Lower lobe of right lung (tissue), 2 donors: Measurements from ENCODE around the gene LDHAL6B. TPM values are rescaled to one million over a fixed set of nuclear protein-coding genes. Genes with fewer than 3 reads are reported as not detected.

ENCODE experiments used
- ATAC-seq, 2 donors: fragments of 200-7000 bp; cut with Tn5 transposase; one replicate each; pipeline ENCODE4 v1.9.1; 2020 to 2022; ENCODE audit warnings: mild to moderate bottlenecking in 2 of 2, moderate library complexity in 2 of 2
- DNase-seq: peaks from one replicate; pipeline ENCODE4 v3.0.0-alpha.2; 2020
- H3K27ac ChIP-seq: fragments of 200-600 bp; one replicate; pipeline ENCODE4 v1.8.0; 2022
- H3K27me3 ChIP-seq: fragments of 200-600 bp; one replicate; pipeline ENCODE4 v1.8.0; 2022; ENCODE audit warnings: low read depth
- H3K36me3 ChIP-seq: fragments of 200-600 bp; one replicate; pipeline ENCODE4 v1.8.0; 2022; ENCODE audit warnings: mild to moderate bottlenecking
- H3K4me1 ChIP-seq: fragments of 200-600 bp; one replicate; pipeline ENCODE4 v1.8.0; 2022
- H3K4me3 ChIP-seq: fragments of 200-600 bp; one replicate; pipeline ENCODE4 v1.8.0; 2022; ENCODE audit warnings: mild to moderate bottlenecking
- H3K9me3 ChIP-seq: fragments of 200-600 bp; one replicate; pipeline ENCODE4 v1.8.0; 2022
- CTCF ChIP-seq: fragments of 200-600 bp; IDR thresholded peaks from one replicate; pipeline ENCODE4 v1.8.0; 2022; ENCODE audit warnings: antibody characterized with exemption, mild to moderate bottlenecking
- intact Hi-C: fragments of 100-400 bp; cut with DNase I; formaldehyde crosslinking; loops from one replicate; pipeline ENCODE4 v1.11.0; 2022
- total RNA-seq: library from RNA; stranded (reverse); fragmentation: NEBNext Ultra II Directional; extraction: Animal tissue kit (Norgen Biotek cat#: 25700); gene quantifications from one replicate; pipeline ENCODE4 v1.2.1, GENCODE V29; 2021
- donor health status: DM: no; HTN: yes; CAD: no; lungs with severe emphysema.

Gene LDHAL6B
- total RNA-seq, 1 donor from 2014 or later = not detected

- intact Hi-C loops = no loop called here
- no peaks in the 10 kb centered on the region for H3K9me3 ChIP-seq
- no peak overlapping the region for H3K27ac ChIP-seq
- DNase-seq (no peak), ATAC-seq (no peak)
- peaks cover 56% of the 10 kb centered on the region for H3K36me3 ChIP-seq
- no peak overlapping the region for H3K4me3 ChIP-seq
- no peaks in the 10 kb centered on the region for H3K4me1 ChIP-seq
- no peak for TF ChIP-seq CTCF
- H3K27me3 ChIP-seq = no peaks in the 10 kb centered on the region
These were observed 16.4 kb upstream of the LDHAL6B start for GRCh38 chr15:59190291-59190690.

GRCh38 chr15:59191855-59192237, 14.8 kb upstream of the LDHAL6B start:
- ATAC-seq (no peak), DNase-seq (no peak)
- H3K27ac ChIP-seq = no peak overlapping the region
- intact Hi-C loops = no loop called here
- peaks cover 68% of the 10 kb centered on the region for H3K36me3 ChIP-seq
- H3K4me1 ChIP-seq = no peaks in the 10 kb centered on the region
- TF ChIP-seq CTCF = no peak
- H3K27me3 ChIP-seq = no peaks in the 10 kb centered on the region
- H3K4me3 ChIP-seq = no peak overlapping the region
- no peaks in the 10 kb centered on the region for H3K9me3 ChIP-seq

- no peaks in the 10 kb centered on the region for H3K27me3 ChIP-seq
- intact Hi-C loops = no loop called here
- DNase-seq = no peak
- H3K36me3 ChIP-seq = peaks cover 68% of the 10 kb centered on the region
- H3K27ac ChIP-seq = no peak overlapping the region
- ATAC-seq = no peak
- no peaks in the 10 kb centered on the region for H3K9me3 ChIP-seq
- H3K4me1 ChIP-seq = no peaks in the 10 kb centered on the region
- no peak overlapping the region for H3K4me3 ChIP-seq
- TF ChIP-seq CTCF = no peak
These were observed 11.9 kb upstream of the LDHAL6B start for GRCh38 chr15:59194639-59195325.

GRCh38 chr15:59196416-59196815, 10.2 kb upstream of the LDHAL6B start:
- no peaks in the 10 kb centered on the region for H3K4me1 ChIP-seq
- no peak overlapping the region for H3K4me3 ChIP-seq
- intact Hi-C loops = no loop called here
- DNase-seq = no peak
- TF ChIP-seq CTCF = no peak
- H3K9me3 ChIP-seq = no peaks in the 10 kb centered on the region
- ATAC-seq = no peak
- H3K27me3 ChIP-seq = no peaks in the 10 kb centered on the region
- H3K27ac ChIP-seq = no peak overlapping the region
- H3K36me3 ChIP-seq = peaks cover 72% of the 10 kb centered on the region

- no peaks in the 10 kb centered on the region for H3K27me3 ChIP-seq
- intact Hi-C loops = no loop called here
- TF ChIP-seq CTCF = no peak
- H3K9me3 ChIP-seq = no peaks in the 10 kb centered on the region
- peaks cover 80% of the 10 kb centered on the region for H3K36me3 ChIP-seq
- H3K4me3 ChIP-seq = no peak overlapping the region
- DNase-seq (no peak), ATAC-seq (no peak)
- H3K4me1 ChIP-seq = no peaks in the 10 kb centered on the region
- H3K27ac ChIP-seq = no peak overlapping the region
These were observed 9.2 kb upstream of the LDHAL6B start for GRCh38 chr15:59197454-59197853.
